RPMI7951 (cell line): Measurements from ENCODE around the gene TRPV2. TPM values are rescaled to one million over a fixed set of nuclear protein-coding genes. Genes with fewer than 3 reads are reported as not detected.
A peak's percentile ranks its signal among the peaks of the same experiment; 100 is the strongest.

ENCODE experiments used
- DNase-seq: peaks from one replicate; pipeline ENCODE4 v3.0.0-alpha.2; 2012; ENCODE audit warnings: low read depth
- total RNA-seq: library from RNA; depleted of rRNA; stranded (reverse); fragments of >200 nt; shearing (Covaris generic); gene quantifications from 2 replicates; pipeline ENCODE4 v1.2.3, GENCODE V29; 2014

Gene TRPV2
- total RNA-seq, 1 experiment from 2014 or later = 123 TPM

- DNase-seq = peak; percentile 52
These were observed 8.4 kb upstream of the TRPV2 start for GRCh38 chr17:16406742-16407674.

- DNase-seq = peak; percentile 73
These were observed 7.3 kb upstream of the TRPV2 start for GRCh38 chr17:16407911-16408588.

- no peak for DNase-seq
These were observed 2.0 kb downstream of the TRPV2 start for GRCh38 chr17:16417399-16417798.

- peak; percentile 82 for DNase-seq
These were observed 2.7 kb downstream of the TRPV2 start for GRCh38 chr17:16417896-16418684.

GRCh38 chr17:16418685-16419068, 3.3 kb downstream of the TRPV2 start:
- peak; percentile 45 for DNase-seq

- DNase-seq = peak; percentile 93
These were observed 3.9 kb downstream of the TRPV2 start for GRCh38 chr17:16419074-16419928.

- DNase-seq = peak; percentile 90
These were observed 4.5 kb downstream of the TRPV2 start for GRCh38 chr17:16419929-16420271.

DNA sequence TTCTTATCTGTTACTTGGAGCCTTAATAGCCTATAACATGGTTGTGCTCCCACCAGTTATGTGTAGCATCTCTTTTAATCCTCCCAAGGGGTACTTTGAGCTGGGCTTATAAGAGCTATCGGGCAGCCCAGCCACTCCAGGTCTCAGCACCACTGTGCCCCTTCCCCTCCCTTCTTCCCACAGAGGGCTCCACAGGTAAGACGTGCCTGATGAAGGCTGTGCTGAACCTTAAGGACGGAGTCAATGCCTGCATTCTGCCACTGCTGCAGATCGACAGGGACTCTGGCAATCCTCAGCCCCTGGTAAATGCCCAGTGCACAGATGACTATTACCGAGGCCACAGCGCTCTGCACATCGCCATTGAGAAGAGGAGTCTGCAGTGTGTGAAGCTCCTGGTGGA, 7.0 kb downstream of the TRPV2 start:
- no peak for DNase-seq

DNA sequence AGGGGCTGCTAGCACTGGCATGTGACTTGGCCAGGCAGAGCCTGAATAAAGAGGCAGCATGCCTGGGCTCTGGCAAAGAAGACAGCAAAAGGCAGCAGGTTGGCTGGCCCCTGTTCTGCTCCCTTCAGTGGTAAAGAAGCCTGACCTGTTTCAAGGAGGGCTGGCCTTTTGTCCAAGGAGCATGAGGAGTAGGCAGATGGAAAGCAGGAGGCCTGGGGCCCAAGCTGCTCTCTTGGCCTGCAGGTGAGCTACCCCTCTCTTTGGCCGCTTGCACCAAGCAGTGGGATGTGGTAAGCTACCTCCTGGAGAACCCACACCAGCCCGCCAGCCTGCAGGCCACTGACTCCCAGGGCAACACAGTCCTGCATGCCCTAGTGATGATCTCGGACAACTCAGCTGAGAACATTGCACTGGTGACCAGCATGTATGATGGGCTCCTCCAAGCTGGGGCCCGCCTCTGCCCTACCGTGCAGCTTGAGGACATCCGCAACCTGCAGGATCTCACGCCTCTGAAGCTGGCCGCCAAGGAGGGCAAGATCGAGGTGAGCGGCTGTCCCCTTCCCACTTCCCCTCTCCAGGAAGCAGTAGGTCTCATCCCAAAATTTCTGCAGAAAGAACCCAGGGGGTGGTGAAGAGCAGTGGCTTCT, 8.0 kb downstream of the TRPV2 start:
- DNase-seq = no peak

DNA sequence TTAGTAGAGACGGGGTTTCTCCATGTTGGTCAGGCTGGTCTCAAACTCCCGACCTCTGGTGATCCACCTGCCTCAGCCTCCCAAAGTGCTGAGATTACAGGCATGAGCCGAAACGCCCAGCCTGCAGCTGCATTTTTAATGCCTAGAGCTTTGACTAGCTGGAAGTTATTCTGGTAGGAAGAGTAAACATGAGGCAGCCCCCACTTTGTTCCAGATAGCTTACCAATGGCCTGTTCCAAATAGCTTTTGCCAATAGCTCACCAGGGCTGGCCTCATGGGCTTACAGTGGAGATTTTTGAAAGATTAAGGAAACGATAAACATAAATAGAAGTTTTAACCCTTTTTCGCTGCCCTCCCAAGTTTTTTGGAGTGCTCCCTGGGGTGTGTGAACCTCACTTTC, 9.8 kb downstream of the TRPV2 start:
- no peak for DNase-seq

DNA sequence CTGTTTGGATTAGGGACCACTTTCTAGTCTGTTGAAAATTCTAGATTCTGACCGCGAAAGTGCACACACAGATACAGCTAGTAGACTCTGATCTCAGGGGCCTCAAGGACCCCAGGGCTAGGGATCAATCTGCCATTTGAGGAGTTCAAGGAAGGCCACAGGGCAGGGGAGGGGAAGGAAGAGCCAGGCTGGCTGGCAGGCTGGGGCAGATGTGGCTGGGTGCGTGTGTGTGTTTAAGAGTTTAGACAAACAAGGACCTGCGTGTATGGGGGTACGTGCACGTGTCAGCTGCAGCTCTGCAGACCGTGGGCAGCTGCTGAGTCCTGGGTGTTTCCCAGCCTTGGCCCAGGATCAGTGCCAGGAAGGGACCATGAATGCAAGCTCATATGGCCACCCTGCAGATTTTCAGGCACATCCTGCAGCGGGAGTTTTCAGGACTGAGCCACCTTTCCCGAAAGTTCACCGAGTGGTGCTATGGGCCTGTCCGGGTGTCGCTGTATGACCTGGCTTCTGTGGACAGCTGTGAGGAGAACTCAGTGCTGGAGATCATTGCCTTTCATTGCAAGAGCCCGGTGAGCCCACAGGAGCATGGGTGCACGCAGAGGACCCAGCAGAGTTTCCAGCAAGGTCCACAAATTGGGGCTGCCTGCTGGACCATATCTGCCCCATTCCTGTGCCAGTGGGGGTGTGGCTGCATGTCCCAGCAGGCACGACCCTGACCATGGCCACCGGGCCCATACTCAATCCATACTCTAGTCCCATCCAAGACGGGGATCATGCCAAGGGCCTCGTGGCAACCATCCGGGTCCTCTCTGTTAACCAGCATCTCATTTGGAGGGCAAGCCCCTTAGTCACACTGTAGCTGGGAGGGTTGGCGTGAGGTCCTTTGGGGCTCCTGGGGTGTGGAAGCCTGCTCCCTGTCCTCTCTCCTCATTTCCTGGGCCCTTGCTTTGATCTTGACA, 10.6 kb downstream of the TRPV2 start:
- no peak for DNase-seq

- DNase-seq = no peak
These were observed 11.6 kb downstream of the TRPV2 start for GRCh38 chr17:16427020-16427419.

GRCh38 chr17:16428098-16428882, 12.9 kb downstream of the TRPV2 start:
- no peak for DNase-seq

- no peak for DNase-seq
These were observed 13.7 kb downstream of the TRPV2 start for GRCh38 chr17:16429083-16429482.

- DNase-seq = no peak
These were observed 15.3 kb downstream of the TRPV2 start for GRCh38 chr17:16430650-16431049.

DNA sequence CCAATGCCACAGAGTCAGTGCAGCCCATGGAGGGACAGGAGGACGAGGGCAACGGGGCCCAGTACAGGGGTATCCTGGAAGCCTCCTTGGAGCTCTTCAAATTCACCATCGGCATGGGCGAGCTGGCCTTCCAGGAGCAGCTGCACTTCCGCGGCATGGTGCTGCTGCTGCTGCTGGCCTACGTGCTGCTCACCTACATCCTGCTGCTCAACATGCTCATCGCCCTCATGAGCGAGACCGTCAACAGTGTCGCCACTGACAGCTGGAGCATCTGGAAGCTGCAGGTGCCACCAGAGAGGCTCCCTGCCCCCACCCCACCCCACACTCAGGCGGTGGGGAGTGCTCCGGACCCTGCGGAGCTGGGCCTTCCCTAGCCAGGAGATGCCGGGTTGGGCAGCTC, 16.6 kb downstream of the TRPV2 start:
- DNase-seq = no peak

DNA sequence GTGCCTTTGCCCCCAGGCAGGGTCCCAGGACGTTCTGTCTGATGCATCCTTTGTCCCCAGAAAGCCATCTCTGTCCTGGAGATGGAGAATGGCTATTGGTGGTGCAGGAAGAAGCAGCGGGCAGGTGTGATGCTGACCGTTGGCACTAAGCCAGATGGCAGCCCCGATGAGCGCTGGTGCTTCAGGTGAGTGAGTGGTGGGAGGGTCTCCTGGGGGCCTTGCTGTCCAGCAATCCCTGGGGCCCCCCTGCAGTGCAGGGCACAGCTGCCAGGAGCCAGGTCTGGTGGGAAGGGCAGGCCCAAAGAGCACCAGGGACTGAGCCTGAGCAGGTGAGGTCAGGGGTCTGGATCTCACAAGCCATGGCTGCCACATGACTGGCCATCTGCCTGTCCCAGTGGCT, 18.1 kb downstream of the TRPV2 start:
- no peak for DNase-seq

DNA sequence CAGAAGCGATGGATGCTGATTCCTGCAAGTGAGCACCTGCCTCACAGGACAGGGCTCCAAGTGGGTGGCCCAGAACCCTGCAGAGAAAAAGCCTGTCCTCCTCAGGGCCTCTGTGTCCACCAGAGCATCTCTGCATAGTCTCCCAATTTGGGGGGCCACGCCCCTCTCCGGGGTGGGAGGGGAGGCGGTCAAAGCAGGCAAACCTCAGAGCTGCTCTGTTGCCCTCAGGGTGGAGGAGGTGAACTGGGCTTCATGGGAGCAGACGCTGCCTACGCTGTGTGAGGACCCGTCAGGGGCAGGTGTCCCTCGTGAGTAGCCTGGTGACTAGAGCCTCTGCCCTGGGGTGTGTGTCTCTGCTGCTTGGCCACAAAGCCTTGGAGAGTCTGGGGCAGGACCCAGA, 19.3 kb downstream of the TRPV2 start:
- DNase-seq = no peak
